HCT116 (cell line): Measurements from ENCODE around the gene PTPRS. TPM values are rescaled to one million over a fixed set of nuclear protein-coding genes. Genes with fewer than 3 reads are reported as not detected.
A peak's percentile ranks its signal among the peaks of the same experiment; 100 is the strongest.

Experiments
- ATAC-seq: fragments of 200-7000 bp; cut with Tn5 transposase; 2 replicates; pipeline ENCODE4 v1.9.1; 2020; ENCODE audit warnings: mild to moderate bottlenecking, moderate library complexity
- BruUV-seq: library from RNA; stranded (reverse); fragments of 400-500 nt; replicated peaks from 2 replicates; lab custom pipeline; 2021; lab: Mats Ljungman, UMichigan
- CTCF ChIA-PET: fragments of 300-600 bp; sonication (Branson Sonifier 250); formaldehyde crosslinking; loops from one replicate; lab custom pipeline; 2021; ENCODE audit warnings: antibody characterized with exemption; lab: Charles Lee
- POLR2A ChIA-PET: fragments of 300-600, 350-600 bp; sonication (Branson Sonifier 250); formaldehyde crosslinking; loops from one replicate; lab custom pipeline; 2021; ENCODE audit warnings: antibody characterized with exemption; lab: Charles Lee
- RAD21 ChIA-PET, 2 experiments: fragments of 300-600 bp; sonication (Branson Sonifier 250); formaldehyde crosslinking; loops; one replicate each; lab custom pipeline; 2023; ENCODE audit warnings: low total read pairs in 2 of 2; ENCODE audit not compliant: uncharacterized antibody in 2 of 2, unreplicated experiment in 2 of 2, low non-redundant PET in 1 of 2; lab: Charles Lee
- DNase-seq: peaks from one replicate; pipeline ENCODE4 v3.0.0-alpha.2; 2010; ENCODE audit warnings: low read depth, low spot score
- H2AFZ ChIP-seq: fragments of 200-600 bp; shearing (Covaris generic), sonication (generic); 2 replicates; pipeline ENCODE4 v1.6.1; 2017; ENCODE audit warnings: low read depth, mixed run types, mixed read lengths, antibody characterized with exemption, low read length; ENCODE audit not compliant: poor library complexity, severe bottlenecking
- H3K27ac ChIP-seq: 2 replicates; pipeline ENCODE4 v1.5.1; 2012; ENCODE audit warnings: low read depth, low read length
- H3K27me3 ChIP-seq: fragments of 200-600 bp; sonication (generic); 2 replicates; pipeline ENCODE4 v1.6.1; 2016; ENCODE audit warnings: mixed run types, low read length, mixed read lengths; ENCODE audit not compliant: insufficient read depth
- H3K36me3 ChIP-seq, 2 experiments: fragments of 200-500 bp in 1 of 2; fragments of 200-600 bp in 1 of 2; sonication (Bioruptor generic) in 1 of 2; sonication (generic) in 1 of 2; 2 replicates each; pipeline versions ENCODE4 v1.5.1 to v1.6.1; 2014 to 2016; ENCODE audit warnings: low read length in 2 of 2, inconsistent platforms in 1 of 2, mixed read lengths in 1 of 2, mixed run types in 1 of 2; ENCODE audit not compliant: insufficient read depth in 2 of 2, control insufficient read depth in 1 of 2
- H3K4me1 ChIP-seq, 2 experiments: fragments of 200-600 bp in 1 of 2; sonication (generic) in 1 of 2; 2 replicates each; pipeline versions ENCODE4 v1.5.1 to v1.6.1; 2012 to 2017; ENCODE audit warnings: low read length in 2 of 2, inconsistent platforms in 1 of 2, mild to moderate bottlenecking in 1 of 2, mixed read lengths in 1 of 2, mixed run types in 1 of 2, moderate library complexity in 1 of 2; ENCODE audit not compliant: insufficient read depth in 2 of 2, control insufficient read depth in 1 of 2
- H3K4me2 ChIP-seq: fragments of 200-600 bp; sonication (generic); 2 replicates; pipeline ENCODE4 v1.6.1; 2017; ENCODE audit warnings: mixed run types, low read length, mixed read lengths
- H3K4me3 ChIP-seq, 2 experiments: fragments of 200-600 bp in 1 of 2; sonication (generic) in 1 of 2; replicated peaks in 1 of 2; 2 replicates each; pipeline ENCODE4 v1.5.1; 2011 to 2016; ENCODE audit warnings: low read length in 2 of 2, control low read depth in 1 of 2, low read depth in 1 of 2, mild to moderate bottlenecking in 1 of 2, mixed read lengths in 1 of 2, mixed run types in 1 of 2
- H3K79me2 ChIP-seq: fragments of 200-600 bp; sonication (generic); 2 replicates; pipeline ENCODE4 v1.6.1; 2017; ENCODE audit warnings: mild to moderate bottlenecking, mixed run types, low read length, moderate library complexity, mixed read lengths; ENCODE audit not compliant: insufficient read depth
- H3K9ac ChIP-seq: fragments of 200-600 bp; sonication (generic); 2 replicates; pipeline ENCODE4 v1.6.1; 2016; ENCODE audit warnings: low read length, mixed read lengths
- H3K9me2 ChIP-seq: fragments of 200-600 bp; sonication (generic), shearing (Covaris generic); 2 replicates; pipeline ENCODE4 v1.6.1; 2017; ENCODE audit warnings: mixed run types, mild to moderate bottlenecking, moderate library complexity; ENCODE audit not compliant: insufficient read depth
- H3K9me3 ChIP-seq, 2 experiments: fragments of 200-500 bp in 1 of 2; fragments of 200-600 bp in 1 of 2; sonication (Bioruptor generic) in 1 of 2; sonication (generic) in 1 of 2; 2 replicates each; pipeline ENCODE4 v1.6.1; 2014 to 2017; ENCODE audit warnings: low read length in 2 of 2, mixed read lengths in 2 of 2, inconsistent platforms in 1 of 2, low read depth in 1 of 2, mild to moderate bottlenecking in 1 of 2, mixed run types in 1 of 2, moderate library complexity in 1 of 2; ENCODE audit not compliant: control insufficient read depth in 1 of 2, insufficient read depth in 1 of 2
- H4K20me1 ChIP-seq: fragments of 200-600 bp; sonication (generic), shearing (Covaris generic); 2 replicates; pipeline ENCODE4 v1.6.1; 2017; ENCODE audit warnings: mixed run types, mild to moderate bottlenecking, moderate library complexity; ENCODE audit not compliant: insufficient read depth
- CBX3 ChIP-seq: IDR thresholded peaks from 2 replicates; pipeline ENCODE4 v1.6.1; 2012; ENCODE audit warnings: low read depth
- CEBPB ChIP-seq: IDR thresholded peaks from 2 replicates; pipeline ENCODE4 v1.6.1; 2012; ENCODE audit warnings: low read depth
- EGR1 ChIP-seq: IDR thresholded peaks from 2 replicates; pipeline ENCODE4 v1.6.1; 2012; ENCODE audit warnings: low read depth
- EZH2 ChIP-seq: fragments of 200-600 bp; sonication (generic); IDR thresholded peaks from 2 replicates; pipeline ENCODE4 v1.6.1; 2017; ENCODE audit warnings: antibody characterized with exemption, mixed run types
- EZH2phosphoT487 ChIP-seq: fragments of 200-600 bp; IDR thresholded peaks from 2 replicates; pipeline ENCODE4 v1.6.1; 2018; ENCODE audit warnings: antibody characterized with exemption, borderline replicate concordance
- FOSL1 ChIP-seq: IDR thresholded peaks from 2 replicates; pipeline ENCODE4 v1.6.1; 2012; ENCODE audit warnings: low read depth
- JUND ChIP-seq: IDR thresholded peaks from 2 replicates; pipeline ENCODE4 v1.6.1; 2012
- POLR2A ChIP-seq: IDR thresholded peaks from 2 replicates; pipeline ENCODE4 v1.7.0; 2011; ENCODE audit warnings: borderline replicate concordance; ENCODE audit not compliant: insufficient read depth, insufficient read length; ENCODE audit errors: extremely low read depth
- POLR2AphosphoS5 ChIP-seq: IDR thresholded peaks from 2 replicates; pipeline ENCODE4 v1.6.1; 2011; ENCODE audit warnings: mild to moderate bottlenecking, low read depth, low read length, moderate library complexity
- RAD21 ChIP-seq: IDR thresholded peaks from 2 replicates; pipeline ENCODE4 v1.6.1; 2012; ENCODE audit warnings: low read depth, mild to moderate bottlenecking
- SIN3A ChIP-seq: IDR thresholded peaks from 2 replicates; pipeline ENCODE4 v1.6.1; 2012; ENCODE audit warnings: low read depth
- SP1 ChIP-seq: IDR thresholded peaks from 2 replicates; pipeline ENCODE4 v1.6.1; 2012; ENCODE audit warnings: low read depth
- SRF ChIP-seq: IDR thresholded peaks from 2 replicates; pipeline ENCODE4 v1.6.1; 2012; ENCODE audit warnings: low read depth
- TCF7L2 ChIP-seq: IDR thresholded peaks from 2 replicates; pipeline ENCODE4 v1.7.0; 2011; ENCODE audit warnings: borderline replicate concordance, inconsistent platforms; ENCODE audit not compliant: insufficient read depth, insufficient read length; ENCODE audit errors: extremely low read depth
- ZFX ChIP-seq: fragments of 450-650 bp; IDR thresholded peaks from 2 replicates; pipeline ENCODE4 v1.6.1; 2017
- intact Hi-C: fragments of 100-400 bp; cut with micrococcal nuclease; formaldehyde crosslinking; loops from 2 replicates; pipeline ENCODE4 v1.10.0; 2022
- total RNA-seq: library from RNA; stranded (reverse); gene quantifications from one replicate; pipeline ENCODE4 v1.2.1, GENCODE V29; 2021; ENCODE audit not compliant: unreplicated experiment
- TF ChIP-seq, protein P1 (sequence below): IDR thresholded peaks from 2 replicates; pipeline ENCODE4 v1.6.1; 2012
- TF ChIP-seq, protein P2 (sequence below): IDR thresholded peaks from 2 replicates; pipeline ENCODE4 v1.6.1; 2012
- TF ChIP-seq, protein P3 (sequence below), 3 experiments: fragments of 200-600 bp in 1 of 3; sonication (generic) in 1 of 3; IDR thresholded peaks in 2 of 3; conservative IDR thresholded peaks in 1 of 3; 2 replicates each; pipeline ENCODE4 v1.5.1; 2012 to 2017; ENCODE audit warnings: low read depth in 2 of 3, low read length in 2 of 3, antibody characterized with exemption in 1 of 3, borderline replicate concordance in 1 of 3, control low read depth in 1 of 3, mild to moderate bottlenecking in 1 of 3, mixed read lengths in 1 of 3, mixed run types in 1 of 3, moderate library complexity in 1 of 3; ENCODE audit not compliant: insufficient read depth in 1 of 3

Gene PTPRS
- total RNA-seq, 1 experiment from 2014 or later: 123 TPM

DNA sequence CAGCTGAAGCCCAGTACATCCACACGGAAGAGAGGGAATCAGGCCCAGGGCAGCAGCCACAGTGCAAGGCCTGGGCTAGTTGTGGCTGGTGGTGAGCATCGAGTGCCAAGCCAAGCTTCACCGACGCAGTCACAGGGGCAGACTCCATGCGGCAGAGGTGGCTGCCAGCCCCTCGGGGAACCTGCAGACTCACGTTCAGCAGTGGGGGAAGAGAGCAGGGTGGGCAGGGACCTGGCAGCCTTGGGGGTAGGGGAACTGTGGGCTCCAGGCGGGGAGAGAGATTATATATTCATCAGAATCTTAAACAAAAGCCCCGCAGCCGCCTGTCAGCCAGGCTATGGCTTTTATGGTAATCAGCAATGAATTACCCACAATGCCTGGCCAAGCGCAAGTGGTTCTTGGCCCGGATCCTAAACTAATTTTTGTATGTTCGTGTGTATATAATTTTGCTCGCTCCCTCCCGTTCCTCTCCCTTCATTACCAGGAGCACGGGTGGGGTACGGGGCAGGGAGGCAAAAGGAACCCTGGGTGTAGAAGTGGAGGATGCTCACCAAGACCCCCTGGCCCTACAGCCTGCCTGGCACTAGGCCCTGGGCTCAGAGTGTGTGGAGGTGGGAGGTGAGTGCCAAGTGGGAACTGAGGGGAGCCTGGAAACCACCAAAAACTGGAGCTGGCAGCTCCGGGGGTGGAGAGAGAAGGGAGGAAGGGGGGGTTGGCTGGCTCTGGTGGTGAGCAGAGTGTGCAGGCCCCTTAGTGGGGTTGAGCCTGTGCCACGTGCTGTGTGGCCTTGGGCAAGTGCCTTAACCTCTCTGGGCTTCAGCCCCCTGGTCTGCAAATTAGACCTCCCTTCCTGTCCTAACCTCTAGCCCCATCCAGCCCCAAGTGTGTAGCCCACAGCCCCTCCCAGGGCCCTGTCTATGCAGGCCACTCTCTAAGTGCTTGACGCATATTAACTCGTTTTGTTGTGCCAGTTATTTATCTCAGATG, 31.9 kb downstream of the PTPRS start:
- peak overlapping the region; percentile 39 for H3K4me2 ChIP-seq
- H3K9me2 ChIP-seq: no peaks in the 10 kb centered on the region
- intact Hi-C loops: no loop called here
- DNase-seq: peak; percentile 79
- H3K27ac ChIP-seq: peak overlapping the region; percentile 45; the same call in 1 of the 2 replicates
- H3K27me3 ChIP-seq: no peaks in the 10 kb centered on the region
- H3K79me2 ChIP-seq: no peaks in the 10 kb centered on the region
- ChIA-PET RAD21 (interaction anchor here in 1 of 2 experiments (0.6 to 0.7 kb wide), 2 partner anchors 16 to 179 kb away, joined by 3 to 4 read pairs; no protein-coding TSS in a partner anchor), POLR2A (interaction anchor here (0.6 to 1.6 kb wide), 12 partner anchors 10 to 340 kb away, joined by 3 to 18 read pairs (median 4); no protein-coding TSS in a partner anchor), CTCF (no interaction called here)
- ATAC-seq: peak; percentile 83
- no peaks in the 10 kb centered on the region for H3K36me3 ChIP-seq
- no peaks in the 10 kb centered on the region for H3K9me3 ChIP-seq
- no peaks in the 10 kb centered on the region for H4K20me1 ChIP-seq
- BruUV-seq: TSS peak; percentile 100
- TF ChIP-seq RAD21 (no peak), EZH2phosphoT487 (no peak), FOSL1 (no peak), SRF (no peak), EGR1 (no peak; the same call in none of the 2 replicates), CBX3 (no peak), CEBPB (no peak), SIN3A (no peak), TCF7L2 (no peak), ZFX (no peak), SP1 (peak; percentile 54), EZH2 (no peak), POLR2AphosphoS5 (peak; percentile 99), JUND (no peak), POLR2A (peak; percentile 24)
- TF ChIP-seq, protein P1, sequence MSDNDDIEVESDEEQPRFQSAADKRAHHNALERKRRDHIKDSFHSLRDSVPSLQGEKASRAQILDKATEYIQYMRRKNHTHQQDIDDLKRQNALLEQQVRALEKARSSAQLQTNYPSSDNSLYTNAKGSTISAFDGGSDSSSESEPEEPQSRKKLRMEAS: no peak; the same call in 1 of the 2 replicates
- TF ChIP-seq, protein P2, sequence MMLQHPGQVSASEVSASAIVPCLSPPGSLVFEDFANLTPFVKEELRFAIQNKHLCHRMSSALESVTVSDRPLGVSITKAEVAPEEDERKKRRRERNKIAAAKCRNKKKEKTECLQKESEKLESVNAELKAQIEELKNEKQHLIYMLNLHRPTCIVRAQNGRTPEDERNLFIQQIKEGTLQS: no peak
- TF ChIP-seq, protein P3, sequence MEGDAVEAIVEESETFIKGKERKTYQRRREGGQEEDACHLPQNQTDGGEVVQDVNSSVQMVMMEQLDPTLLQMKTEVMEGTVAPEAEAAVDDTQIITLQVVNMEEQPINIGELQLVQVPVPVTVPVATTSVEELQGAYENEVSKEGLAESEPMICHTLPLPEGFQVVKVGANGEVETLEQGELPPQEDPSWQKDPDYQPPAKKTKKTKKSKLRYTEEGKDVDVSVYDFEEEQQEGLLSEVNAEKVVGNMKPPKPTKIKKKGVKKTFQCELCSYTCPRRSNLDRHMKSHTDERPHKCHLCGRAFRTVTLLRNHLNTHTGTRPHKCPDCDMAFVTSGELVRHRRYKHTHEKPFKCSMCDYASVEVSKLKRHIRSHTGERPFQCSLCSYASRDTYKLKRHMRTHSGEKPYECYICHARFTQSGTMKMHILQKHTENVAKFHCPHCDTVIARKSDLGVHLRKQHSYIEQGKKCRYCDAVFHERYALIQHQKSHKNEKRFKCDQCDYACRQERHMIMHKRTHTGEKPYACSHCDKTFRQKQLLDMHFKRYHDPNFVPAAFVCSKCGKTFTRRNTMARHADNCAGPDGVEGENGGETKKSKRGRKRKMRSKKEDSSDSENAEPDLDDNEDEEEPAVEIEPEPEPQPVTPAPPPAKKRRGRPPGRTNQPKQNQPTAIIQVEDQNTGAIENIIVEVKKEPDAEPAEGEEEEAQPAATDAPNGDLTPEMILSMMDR (IDR thresholded peaks at IDR 0.05 in 2 of 3, conservative IDR thresholded peaks at IDR 0.05 in 1 of 3; ENCODE audit: borderline replicate concordance in 1 of 3, insufficient read depth in 1 of 3, low read depth in 2 of 3, low read length in 2 of 3): no peak
- H3K4me3 ChIP-seq: no peak overlapping the region
- peaks cover 0 to 12% of the 10 kb centered on the region in 2 experiments; a peak in 3 of 4 replicates for H3K4me1 ChIP-seq
- H2AFZ ChIP-seq: no peak overlapping the region
- H3K9ac ChIP-seq: peak overlapping the region; percentile 28; the same call in 1 of the 2 replicates
